GM23248 (cell line): ENCODE measurements around the gene C19orf12. TPM values are rescaled to one million over a fixed set of nuclear protein-coding genes. Genes with fewer than 3 reads are reported as not detected.

Experiments
- DNase-seq: peaks from one replicate; pipeline ENCODE4 v3.0.0-alpha.2; 2015
- H2AFZ ChIP-seq: fragments of 200-600 bp; sonication (generic); 2 replicates; pipeline ENCODE4 v1.6.1; 2016; ENCODE audit warnings: antibody characterized with exemption
- H3F3A ChIP-seq: fragments of 200-600 bp; sonication (generic); 2 replicates; pipeline ENCODE4 v1.6.1; 2016; ENCODE audit warnings: mild to moderate bottlenecking, antibody characterized with exemption, mixed run types; ENCODE audit not compliant: insufficient read depth
- H3K27ac ChIP-seq: fragments of 200-600 bp; sonication (generic); 2 replicates; pipeline ENCODE4 v1.5.1; 2016; ENCODE audit warnings: mild to moderate bottlenecking
- H3K27me3 ChIP-seq: fragments of 200-600 bp; sonication (generic); replicated peaks from 2 replicates; pipeline ENCODE4 v1.6.1; 2016; ENCODE audit warnings: mild to moderate bottlenecking; ENCODE audit not compliant: insufficient read depth
- H3K36me3 ChIP-seq: fragments of 200-600 bp; sonication (generic); 2 replicates; pipeline ENCODE4 v1.6.1; 2016; ENCODE audit warnings: low read depth, mild to moderate bottlenecking
- H3K4me1 ChIP-seq: fragments of 200-600 bp; sonication (generic); 2 replicates; pipeline ENCODE4 v1.6.1; 2016; ENCODE audit warnings: mild to moderate bottlenecking; ENCODE audit not compliant: insufficient read depth
- H3K4me2 ChIP-seq: fragments of 200-600 bp; sonication (generic); one replicate; pipeline ENCODE4 v1.6.1; 2016; ENCODE audit warnings: mild to moderate bottlenecking; ENCODE audit not compliant: unreplicated experiment
- H3K4me3 ChIP-seq: fragments of 200-600 bp; sonication (generic); 2 replicates; pipeline ENCODE4 v1.5.1; 2016; ENCODE audit warnings: mild to moderate bottlenecking
- H3K79me2 ChIP-seq: fragments of 200-600 bp; sonication (generic); 2 replicates; pipeline ENCODE4 v1.6.1; 2016; ENCODE audit warnings: mild to moderate bottlenecking; ENCODE audit not compliant: insufficient read depth
- H3K9ac ChIP-seq: fragments of 200-600 bp; sonication (generic); 2 replicates; pipeline ENCODE4 v1.6.1; 2016; ENCODE audit warnings: mild to moderate bottlenecking
- H3K9me2 ChIP-seq: fragments of 200-600 bp; sonication (generic); 2 replicates; pipeline ENCODE4 v1.6.1; 2016; ENCODE audit warnings: mixed run types, mild to moderate bottlenecking, moderate library complexity; ENCODE audit not compliant: insufficient read depth
- H3K9me3 ChIP-seq: fragments of 200-600 bp; sonication (generic); one replicate; pipeline ENCODE4 v1.6.1; 2017; ENCODE audit warnings: low read depth
- H4K20me1 ChIP-seq: fragments of 200-600 bp; sonication (generic); 2 replicates; pipeline ENCODE4 v1.6.0; 2016; ENCODE audit not compliant: insufficient read depth
- EZH2 ChIP-seq: fragments of 200-600 bp; sonication (generic); IDR thresholded peaks from 2 replicates; pipeline ENCODE4 v1.6.1; 2018; ENCODE audit warnings: antibody characterized with exemption, mild to moderate bottlenecking; ENCODE audit not compliant: insufficient read depth, poor library complexity, severe bottlenecking
- EZH2phosphoT487 ChIP-seq: fragments of 200-600 bp; sonication (generic); IDR thresholded peaks from 2 replicates; pipeline ENCODE4 v1.6.1; 2018; ENCODE audit warnings: antibody characterized with exemption, moderate library complexity, mild to moderate bottlenecking, low read depth; ENCODE audit not compliant: insufficient read depth
- WGBS, 2 experiments: methylation state at CpG; one replicate each; pipeline ENCODE4 v1.1.6; 2015 to 2017; ENCODE audit warnings: low lambda C conversion rate in 2 of 2, low coverage in 1 of 2; ENCODE audit errors: missing lambda C conversion rate in 2 of 2; 5-methylcytosine and 5-hydroxymethylcytosine counted together
- in situ Hi-C: fragments of 300-500 bp; cut with MboI; formaldehyde crosslinking; loops from 2 replicates; pipeline ENCODE4 v1.15.0; 2020
- polyA plus RNA-seq: library from polyadenylated mRNA; unstranded; fragments of >200 nt; fragmentation: Nextera tagmentation; extraction: Ambion mirVana; gene quantifications from 2 replicates; pipeline ENCODE4 v1.2.1, GENCODE V29; 2016
- total RNA-seq: library from RNA; depleted of rRNA; stranded (reverse); fragments of >200 nt; shearing (Covaris generic); gene quantifications from 2 replicates; pipeline ENCODE4 v1.2.3, GENCODE V29; 2014

C19orf12 gene
- total and polyA plus RNA-seq, 2 experiments from 2014 or later, result 34.2 to 45.7 TPM

- no peaks in the 10 kb centered on the region for H3K9me2 ChIP-seq
- H3K27ac ChIP-seq, result no peak overlapping the region
- no peaks in the 10 kb centered on the region; the same call in 1 of the 2 replicates for H3K36me3 ChIP-seq
- in situ Hi-C loops, result no loop called here
- no peaks in the 10 kb centered on the region for H3K27me3 ChIP-seq
- no peak for DNase-seq
- H3F3A ChIP-seq, result no peaks in the 10 kb centered on the region
- H3K9ac ChIP-seq, result no peak overlapping the region
- no peak overlapping the region for H3K4me3 ChIP-seq
- H4K20me1 ChIP-seq, result no peaks in the 10 kb centered on the region
- no peaks in the 10 kb centered on the region for H3K4me1 ChIP-seq
- peaks cover 21% of the 10 kb centered on the region for H3K79me2 ChIP-seq
- WGBS, 2 experiments, result 61 to 64% methylated on average over 8 of the region's 8 CpGs
- H3K4me2 ChIP-seq, result no peak overlapping the region
- H3K9me3 ChIP-seq, result no peaks in the 10 kb centered on the region
- no peak overlapping the region for H2AFZ ChIP-seq
- TF ChIP-seq EZH2 (no peak), EZH2phosphoT487 (no peak)
Measured at GRCh38 chr19:29676586-29676985, 38.5 kb downstream of the C19orf12 start.

- H3K9me2 ChIP-seq, result no peaks in the 10 kb centered on the region
- DNase-seq, result no peak
- no peaks in the 10 kb centered on the region for H3K4me1 ChIP-seq
- no peaks in the 10 kb centered on the region for H3F3A ChIP-seq
- H3K4me2 ChIP-seq, result no peak overlapping the region
- H3K79me2 ChIP-seq, result peaks cover 30% of the 10 kb centered on the region
- no peaks in the 10 kb centered on the region for H3K27me3 ChIP-seq
- H3K36me3 ChIP-seq, result no peaks in the 10 kb centered on the region; the same call in 1 of the 2 replicates
- no peaks in the 10 kb centered on the region for H3K9me3 ChIP-seq
- H3K9ac ChIP-seq, result no peak overlapping the region
- H3K4me3 ChIP-seq, result no peak overlapping the region
- H4K20me1 ChIP-seq, result no peaks in the 10 kb centered on the region
- no peak overlapping the region for H3K27ac ChIP-seq
- TF ChIP-seq EZH2, result no peak
- TF ChIP-seq EZH2phosphoT487, result no peak
- in situ Hi-C loops, result no loop called here
- 82 to 88% methylated on average over 11 to 13 of the region's 13 CpGs for WGBS, 2 experiments
- no peak overlapping the region for H2AFZ ChIP-seq
Measured at GRCh38 chr19:29675650-29676186, 39.3 kb downstream of the C19orf12 start.

GRCh38 chr19:29675120-29675649 is 39.9 kb downstream of the C19orf12 start:
- H3K79me2 ChIP-seq, result peaks cover 35% of the 10 kb centered on the region
- no peak for DNase-seq
- no peak overlapping the region for H2AFZ ChIP-seq
- H3K4me2 ChIP-seq, result no peak overlapping the region
- in situ Hi-C loops, result no loop called here
- 81 to 87% methylated on average over 9 to 10 of the region's 10 CpGs for WGBS, 2 experiments
- H3K4me1 ChIP-seq, result no peaks in the 10 kb centered on the region
- no peak overlapping the region for H3K9ac ChIP-seq
- no peaks in the 10 kb centered on the region for H3K9me3 ChIP-seq
- no peak overlapping the region for H3K27ac ChIP-seq
- no peak for TF ChIP-seq EZH2phosphoT487
- no peak for TF ChIP-seq EZH2
- no peak overlapping the region for H3K4me3 ChIP-seq
- H3K36me3 ChIP-seq, result no peaks in the 10 kb centered on the region; the same call in 1 of the 2 replicates
- H3F3A ChIP-seq, result no peaks in the 10 kb centered on the region
- H3K9me2 ChIP-seq, result no peaks in the 10 kb centered on the region
- no peaks in the 10 kb centered on the region for H4K20me1 ChIP-seq
- H3K27me3 ChIP-seq, result no peaks in the 10 kb centered on the region

GRCh38 chr19:29674374-29675119 is 40.5 kb downstream of the C19orf12 start:
- H3K79me2 ChIP-seq, result peaks cover 42% of the 10 kb centered on the region
- in situ Hi-C loops, result no loop called here

More at GRCh38 chr19:29674374-29675119, 40.5 kb downstream of the C19orf12 start:
- no peaks in the 10 kb centered on the region; the same call in 1 of the 2 replicates for H3K36me3 ChIP-seq
- no peak overlapping the region for H3K9ac ChIP-seq
- no peak overlapping the region for H3K4me2 ChIP-seq
- H3K27me3 ChIP-seq, result no peaks in the 10 kb centered on the region
- WGBS, 2 experiments, result 94 to 96% methylated on average over 21 to 33 of the region's 34 CpGs
- no peak for DNase-seq
- H3K27ac ChIP-seq, result no peak overlapping the region
- TF ChIP-seq EZH2phosphoT487, result no peak
- no peak for TF ChIP-seq EZH2
- H4K20me1 ChIP-seq, result no peaks in the 10 kb centered on the region
- no peaks in the 10 kb centered on the region for H3K9me3 ChIP-seq
- no peak overlapping the region for H3K4me3 ChIP-seq
- H2AFZ ChIP-seq, result no peak overlapping the region
- H3K9me2 ChIP-seq, result no peaks in the 10 kb centered on the region
- no peaks in the 10 kb centered on the region for H3F3A ChIP-seq
- no peaks in the 10 kb centered on the region for H3K4me1 ChIP-seq
